Effector CD8-positive, alpha-beta T cell (primary cell): ENCODE measurements around the gene PLXNC1.

ENCODE experiments used
- DNase-seq: peaks from one replicate; lab custom pipeline; 2025; lab: John Stamatoyannopoulos, UW

The PLXNC1 gene

DNA sequence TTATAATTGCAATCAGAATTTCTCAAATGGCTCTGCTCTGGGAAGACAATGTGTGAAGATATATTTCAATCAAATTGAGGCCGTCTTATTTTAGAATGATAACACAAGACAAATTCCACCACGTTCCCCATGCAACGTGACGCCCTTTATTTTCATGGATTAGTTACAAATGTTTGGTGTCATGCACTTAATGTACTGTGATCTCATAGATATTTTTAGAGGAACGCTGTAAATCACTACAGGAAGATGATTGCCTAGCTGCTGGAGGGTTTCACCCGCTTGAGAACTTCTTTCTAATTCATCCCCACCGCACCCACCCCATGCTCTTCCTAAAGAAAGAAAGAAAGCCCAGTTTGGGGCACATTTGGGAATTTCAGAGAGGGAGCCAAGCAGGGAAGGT, 117.2 kb downstream of the PLXNC1 start:
- no peak for DNase-seq

DNA sequence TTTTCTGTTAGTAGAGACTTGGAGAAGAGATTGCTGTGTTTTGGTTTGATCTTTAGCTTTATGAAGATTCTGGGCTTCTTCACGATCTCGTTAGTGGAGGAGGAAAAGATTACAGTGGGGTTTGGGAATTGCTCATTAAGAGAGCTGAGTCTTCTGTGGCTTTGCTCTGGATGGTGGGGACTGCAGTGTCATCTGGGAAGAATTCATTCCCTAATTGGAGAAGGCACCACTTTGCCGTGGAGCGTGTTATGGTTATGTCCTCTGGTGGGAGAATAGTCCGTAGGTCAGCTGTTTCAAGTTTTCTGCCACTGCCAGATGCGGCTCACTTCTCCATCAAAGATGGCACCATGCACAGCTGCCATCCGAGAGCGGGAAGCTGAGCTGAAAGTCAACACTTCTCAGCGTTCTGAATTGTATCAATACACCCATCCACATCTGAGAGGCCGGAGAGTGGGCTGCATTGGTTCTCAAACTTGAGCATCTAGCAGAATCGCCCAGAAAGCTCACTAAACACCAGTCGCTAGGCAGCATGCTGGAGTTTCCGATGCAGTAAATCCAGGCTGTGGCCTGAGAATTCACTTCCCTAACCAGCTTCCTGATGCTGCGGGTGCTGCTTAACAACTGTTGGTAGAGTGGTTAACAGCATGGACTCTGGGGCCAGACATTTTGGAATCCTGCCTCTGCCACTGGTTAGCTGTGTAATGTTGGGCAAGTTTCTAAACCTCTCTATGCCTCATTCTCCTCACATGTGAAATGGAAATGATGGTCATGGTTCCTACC, 117.8 kb downstream of the PLXNC1 start:
- DNase-seq = no peak

DNA sequence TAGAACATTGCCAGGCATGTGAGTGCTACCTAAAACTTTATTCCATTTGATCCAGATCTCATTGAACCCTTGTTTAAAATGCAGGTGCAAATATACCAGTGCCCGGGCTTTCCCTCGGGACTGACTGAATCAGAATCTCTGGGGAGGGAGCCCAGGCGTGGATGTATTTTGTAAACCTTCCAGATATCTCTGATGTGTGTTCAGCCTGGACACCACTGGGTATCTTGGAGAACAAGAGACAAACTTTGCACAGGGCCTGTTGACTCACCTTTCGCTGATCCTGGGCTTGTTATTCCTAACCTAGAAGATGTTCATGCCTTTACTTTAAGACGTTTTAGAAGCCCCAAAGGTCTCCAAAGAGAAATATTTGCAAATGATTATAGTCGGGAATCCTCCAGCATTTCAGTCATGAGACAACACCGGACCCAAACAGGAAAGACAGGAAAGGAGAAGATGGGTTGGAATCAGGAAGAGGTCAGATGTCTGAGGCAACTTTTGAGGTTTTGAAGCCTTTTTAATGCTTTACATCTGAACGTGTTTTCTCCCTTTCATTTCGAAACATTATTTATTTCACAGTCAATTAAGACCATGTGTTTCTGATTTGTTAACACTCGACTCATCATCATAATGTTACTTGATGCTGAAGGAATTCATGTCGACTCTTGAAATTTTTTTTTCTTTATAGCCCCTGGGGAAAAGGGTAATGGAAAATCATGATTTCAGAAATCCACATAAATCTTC, 118.6 kb downstream of the PLXNC1 start:
- DNase-seq = no peak

DNA sequence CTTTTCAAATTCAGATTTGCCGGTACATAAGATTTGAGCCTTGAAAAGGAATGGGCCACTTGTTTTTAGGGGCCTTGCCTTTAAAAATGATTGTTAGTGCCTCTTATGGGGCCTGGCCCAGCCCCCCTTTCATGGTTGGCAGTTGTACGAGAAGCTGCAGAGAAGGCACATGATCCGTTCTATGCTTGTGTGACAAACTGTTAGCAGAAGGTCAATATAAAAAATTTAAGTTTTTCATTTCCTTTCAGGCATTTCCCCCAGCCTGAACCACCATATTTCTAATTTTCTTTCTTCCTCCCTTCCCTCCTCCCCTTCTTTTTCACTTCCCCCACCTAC, 119.1 kb downstream of the PLXNC1 start:
- DNase-seq = no peak

DNA sequence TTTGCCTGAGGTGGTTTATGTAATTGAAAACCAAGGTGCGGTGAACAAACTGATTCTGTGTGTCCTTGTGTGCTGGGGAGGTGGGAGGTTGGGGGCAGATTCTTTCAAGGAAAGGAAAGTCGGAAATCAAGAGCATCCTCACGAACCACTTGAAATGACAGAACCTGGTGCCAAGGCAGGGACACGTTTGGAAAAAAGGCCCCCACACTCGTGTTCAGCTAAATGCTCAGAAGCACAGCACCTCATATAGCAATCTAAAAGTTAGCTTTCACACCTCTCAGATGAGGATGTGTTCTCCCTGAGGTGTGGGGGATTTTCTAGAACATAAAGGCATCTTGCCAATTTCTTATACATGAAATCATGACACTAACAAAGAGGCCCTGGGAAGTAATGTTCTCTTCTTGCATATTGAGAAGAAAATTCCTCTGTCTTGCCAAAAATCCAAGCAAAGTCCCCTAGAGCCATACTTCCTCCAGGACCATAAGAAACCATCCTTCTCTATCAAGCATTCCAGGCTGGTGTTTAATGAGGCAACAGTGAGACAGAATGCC, 119.6 kb downstream of the PLXNC1 start:
- DNase-seq = no peak

DNA sequence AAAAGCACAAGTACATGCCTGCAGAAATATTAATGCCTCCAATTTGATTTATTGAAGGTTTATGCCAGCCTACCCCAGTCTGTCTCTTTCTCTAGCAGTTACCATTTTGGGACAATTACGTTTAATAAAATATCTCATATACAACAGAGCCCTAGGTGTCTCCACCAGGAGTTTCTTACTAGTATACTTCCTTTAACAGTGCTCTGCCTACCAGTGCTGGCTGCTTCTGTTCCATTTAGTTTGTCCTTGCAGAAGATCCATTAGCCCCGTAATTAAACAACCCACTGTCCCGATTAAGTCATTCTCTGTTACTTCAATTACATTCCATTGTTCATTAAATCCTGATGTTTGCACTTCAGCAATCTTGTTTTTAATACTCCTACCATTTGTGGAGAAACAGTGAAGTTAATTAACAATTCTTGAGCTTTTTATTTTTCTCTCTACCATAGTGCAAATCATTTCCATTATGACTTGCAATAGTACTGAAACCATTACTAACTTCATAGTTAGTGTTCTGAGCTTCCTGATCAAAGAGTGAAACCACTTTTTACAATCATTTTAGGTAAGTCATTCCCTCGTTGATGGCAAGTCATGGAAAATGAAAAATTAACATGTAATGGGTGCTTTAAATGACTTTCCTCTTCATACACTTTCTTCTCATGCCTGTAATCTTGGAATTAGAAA, 121.1 kb downstream of the PLXNC1 start:
- no peak for DNase-seq

DNA sequence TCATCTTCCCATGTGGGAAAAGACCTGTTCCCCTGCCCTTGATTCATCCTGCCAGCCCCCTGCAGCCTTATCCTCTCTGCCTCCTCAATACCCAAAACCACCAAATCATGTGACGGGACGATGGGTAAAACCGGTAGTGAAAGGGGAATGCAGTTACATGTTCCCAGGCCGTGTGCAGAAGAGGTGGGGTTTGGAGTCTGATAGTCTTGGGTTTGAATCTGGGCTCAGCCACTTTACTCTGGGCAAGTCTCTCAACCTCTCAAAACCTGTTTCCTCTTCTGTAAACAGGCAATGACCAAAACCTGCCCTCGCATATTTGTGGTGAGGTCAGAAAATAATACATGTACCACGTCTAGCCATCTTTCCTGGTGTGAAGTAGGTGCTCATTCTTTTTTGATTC, 123.0 kb downstream of the PLXNC1 start:
- no peak for DNase-seq

DNA sequence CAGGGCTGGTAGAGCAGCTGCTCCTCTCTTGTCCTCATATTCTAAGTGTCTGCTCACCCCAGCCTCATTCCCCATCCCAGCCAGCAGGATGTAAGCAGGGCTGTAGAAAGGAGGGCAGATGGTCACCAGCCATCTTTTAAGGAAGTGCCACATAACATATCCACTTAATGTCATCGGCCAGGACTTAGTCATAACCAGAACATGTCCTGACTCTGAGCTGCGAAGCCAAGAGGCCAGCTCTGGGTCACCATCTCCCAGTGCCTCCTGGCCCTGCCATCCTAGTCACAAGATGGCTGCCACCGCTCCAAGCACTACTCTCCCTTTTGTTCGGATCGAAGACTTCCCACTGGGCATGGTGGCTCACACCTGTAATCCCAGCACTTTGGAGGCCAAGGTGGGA, 123.9 kb downstream of the PLXNC1 start:
- DNase-seq = no peak

DNA sequence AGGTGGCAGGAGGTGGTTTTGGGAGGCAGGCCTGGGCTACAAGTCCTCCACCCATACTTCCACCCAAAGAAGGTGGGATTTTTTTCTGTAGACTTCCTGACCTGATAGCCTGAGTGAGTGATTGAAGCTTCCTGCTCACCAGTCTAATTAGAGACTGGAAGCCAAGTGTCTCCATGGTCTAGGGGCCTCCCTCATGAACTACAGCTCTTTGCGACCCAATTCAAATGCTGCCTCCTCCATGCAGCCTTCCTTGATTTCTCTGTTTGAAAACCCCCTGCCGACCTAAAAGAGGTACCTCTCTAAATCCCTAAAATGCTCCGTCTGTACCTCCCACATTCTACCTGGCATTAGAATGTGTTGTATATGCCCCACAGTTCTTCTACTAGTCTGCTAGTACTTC, 124.9 kb downstream of the PLXNC1 start:
- DNase-seq = no peak

DNA sequence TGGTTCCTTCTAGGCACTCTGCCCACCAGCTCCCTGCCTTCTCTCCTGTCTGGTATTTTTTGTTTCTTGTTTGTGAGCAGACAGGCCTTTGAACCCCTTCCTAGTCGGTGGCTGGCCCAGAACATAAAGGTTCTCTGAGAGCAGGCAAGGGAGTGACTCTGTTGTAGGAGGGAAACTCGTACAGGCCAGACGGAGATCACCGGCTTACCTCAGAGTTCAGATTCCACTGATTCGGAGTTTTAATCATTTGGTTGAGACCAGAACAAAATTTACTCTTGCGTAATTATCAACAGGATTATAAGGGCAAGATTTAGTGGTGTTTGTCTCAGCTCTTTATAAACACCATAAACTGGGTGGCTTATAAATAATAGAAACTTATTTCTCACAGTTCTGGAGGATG, 128.3 kb downstream of the PLXNC1 start:
- DNase-seq = no peak

DNA sequence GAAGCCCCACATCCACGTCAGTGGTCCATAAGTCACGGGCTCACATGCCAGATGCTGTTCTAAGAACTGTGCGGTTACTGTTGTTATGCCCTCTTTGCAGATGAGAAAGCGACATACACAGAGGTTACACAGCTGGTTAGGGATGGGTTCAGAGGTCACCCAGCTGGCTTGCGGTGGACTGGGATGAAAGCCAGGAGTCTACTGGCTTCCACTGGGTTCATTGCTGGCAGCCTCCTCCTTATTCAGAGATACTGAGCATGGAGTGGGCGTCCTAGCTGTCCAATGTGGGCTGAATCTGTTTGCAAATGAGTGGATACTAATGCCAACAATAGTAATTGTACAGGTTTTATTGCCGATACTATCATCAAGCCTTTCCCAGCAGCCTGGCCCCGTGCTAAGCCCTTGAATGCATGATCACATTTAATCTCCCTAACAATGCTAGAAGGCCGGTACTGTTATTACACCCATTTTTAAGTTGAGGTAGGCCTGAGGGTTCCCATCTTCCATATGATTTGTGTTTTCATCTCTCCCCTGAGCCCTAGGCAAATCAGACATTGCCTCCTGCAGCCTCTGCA, 129.1 kb downstream of the PLXNC1 start:
- DNase-seq = no peak

DNA sequence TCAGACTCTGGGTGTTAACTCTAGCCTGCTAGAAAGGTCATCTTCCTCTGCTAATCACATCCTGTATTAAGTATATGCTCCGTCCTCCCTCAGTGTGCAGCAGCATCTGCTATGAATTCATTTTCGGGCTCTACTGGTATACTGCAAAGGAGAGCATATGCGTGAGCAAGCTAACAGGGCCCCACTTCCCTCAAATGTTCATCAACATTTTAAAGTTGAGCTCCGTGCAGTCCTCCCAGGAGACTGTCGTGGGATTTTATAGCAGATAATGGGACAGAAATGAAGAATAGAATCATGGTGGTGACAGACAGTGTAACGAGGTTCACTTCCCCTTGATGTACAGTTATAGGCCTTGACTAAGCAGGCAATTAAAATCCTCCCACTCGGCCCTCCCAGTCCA, 131.7 kb downstream of the PLXNC1 start:
- DNase-seq = no peak

DNA sequence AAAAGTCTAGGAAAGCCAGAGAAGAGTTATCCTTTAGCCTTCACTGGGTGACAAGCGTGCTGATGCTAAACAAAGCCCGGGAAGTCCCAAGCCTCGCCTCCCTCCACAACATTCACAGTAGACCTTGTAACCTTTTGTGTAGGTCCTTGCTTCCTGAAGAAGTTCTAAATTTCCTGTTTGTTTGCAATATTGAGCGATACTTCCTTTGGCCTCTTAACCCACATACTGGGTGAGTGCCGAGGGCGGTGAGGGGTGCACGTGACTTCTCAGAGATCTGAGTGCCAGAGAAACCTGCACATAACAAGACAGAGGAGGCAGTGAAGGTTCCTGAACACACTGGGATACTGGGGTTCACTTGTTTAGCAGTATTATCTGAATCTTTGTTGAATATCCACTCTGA, 134.3 kb downstream of the PLXNC1 start:
- no peak for DNase-seq

DNA sequence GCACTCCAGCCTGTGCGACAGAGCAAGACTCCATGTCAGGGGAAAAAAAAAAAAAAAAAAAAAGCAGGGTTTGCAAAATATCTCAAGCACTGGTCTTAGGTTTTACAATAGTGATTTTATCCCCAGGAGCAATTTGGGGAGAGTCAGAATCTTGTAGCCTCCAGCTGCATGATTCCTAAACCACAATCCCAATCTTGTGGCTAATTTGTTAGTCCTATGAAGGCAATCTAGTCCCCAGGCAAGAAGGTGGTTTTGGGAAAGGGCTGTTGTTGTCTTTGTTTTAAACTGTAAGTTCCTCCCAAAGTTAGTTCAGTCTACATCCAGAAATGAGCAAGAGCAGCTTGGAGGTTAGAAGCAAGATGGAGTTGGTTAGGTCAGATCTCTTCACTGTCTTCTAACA, 135.7 kb downstream of the PLXNC1 start:
- DNase-seq = no peak

DNA sequence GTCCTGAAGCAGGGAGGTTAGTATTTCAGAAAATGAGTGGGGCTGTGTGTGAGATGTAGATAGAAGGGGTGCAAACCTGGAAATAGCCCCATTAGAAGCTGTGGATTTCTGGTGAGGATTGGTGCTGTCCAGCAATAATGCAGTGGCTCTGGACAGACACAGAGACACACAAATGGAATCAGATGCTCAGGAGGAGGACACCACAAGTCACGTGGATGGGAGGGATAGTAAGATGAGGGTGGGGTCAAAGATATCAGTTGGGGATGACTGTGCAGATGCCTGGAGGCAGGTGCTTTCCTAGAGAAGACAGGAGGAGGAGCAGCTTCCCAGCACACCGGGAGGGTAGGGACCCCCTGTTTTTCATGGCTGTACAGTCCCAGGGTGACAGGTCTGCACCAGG, 136.5 kb downstream of the PLXNC1 start:
- DNase-seq = no peak

DNA sequence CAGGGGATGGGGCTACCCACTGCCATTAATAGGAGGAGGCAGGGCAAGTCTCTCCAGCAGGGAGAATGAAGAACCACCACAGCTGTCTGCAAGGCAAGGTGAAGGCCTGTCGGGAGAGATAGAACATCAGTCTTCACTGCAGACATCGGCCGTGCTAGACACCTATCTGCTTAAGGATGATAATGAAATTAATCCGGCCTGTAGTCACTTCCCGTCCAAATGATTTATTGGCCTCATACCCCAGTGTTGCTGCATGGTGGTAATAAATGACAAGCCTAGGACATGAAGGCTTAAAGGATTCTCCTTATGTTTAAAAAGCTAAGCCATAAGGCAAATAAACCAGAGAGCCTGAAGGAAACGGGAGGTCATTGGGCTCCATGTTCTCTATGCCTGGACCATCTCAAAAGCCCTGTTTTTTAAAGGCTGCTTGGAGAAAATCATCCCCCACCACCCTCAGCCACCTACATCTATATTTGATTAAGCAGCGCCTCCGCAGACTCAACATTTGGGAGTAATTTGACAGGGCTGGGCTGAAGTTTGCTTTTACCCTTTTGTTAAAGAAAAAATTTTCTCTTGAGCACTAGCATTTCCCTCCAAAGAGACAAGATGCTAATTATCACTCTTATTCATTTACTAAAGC, 137.7 kb downstream of the PLXNC1 start:
- DNase-seq = no peak

DNA sequence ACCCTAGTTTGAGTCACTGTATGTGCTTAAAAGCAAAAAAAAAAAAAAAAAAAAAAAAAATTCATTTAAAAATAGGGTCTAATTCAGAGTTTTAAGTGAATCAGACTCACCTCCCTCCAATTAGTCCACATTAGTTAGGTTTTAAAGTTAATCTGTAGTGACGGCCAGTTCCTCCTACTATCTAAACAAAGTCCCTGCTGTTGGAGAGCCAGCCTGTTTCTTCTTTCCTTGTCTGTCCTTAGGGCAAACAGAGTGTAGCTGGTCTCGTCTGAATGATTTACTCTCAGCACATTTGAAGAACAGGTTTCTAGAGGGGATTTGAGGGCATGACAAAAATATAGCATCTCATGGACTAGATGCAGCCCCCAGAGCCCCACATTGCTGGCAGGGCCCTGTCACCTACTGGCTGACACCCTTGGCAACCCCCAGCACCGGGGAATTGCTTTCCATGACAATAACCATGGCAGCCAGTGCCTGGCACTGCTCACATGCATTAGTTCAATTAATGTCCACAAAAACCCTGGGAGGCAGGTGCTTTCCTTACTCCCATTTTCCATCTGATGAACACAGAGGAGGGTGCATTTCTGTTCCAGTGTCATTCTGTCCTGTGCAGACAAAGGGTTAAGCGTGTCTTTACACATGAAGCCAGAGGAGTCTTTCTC, 138.3 kb downstream of the PLXNC1 start:
- no peak for DNase-seq

DNA sequence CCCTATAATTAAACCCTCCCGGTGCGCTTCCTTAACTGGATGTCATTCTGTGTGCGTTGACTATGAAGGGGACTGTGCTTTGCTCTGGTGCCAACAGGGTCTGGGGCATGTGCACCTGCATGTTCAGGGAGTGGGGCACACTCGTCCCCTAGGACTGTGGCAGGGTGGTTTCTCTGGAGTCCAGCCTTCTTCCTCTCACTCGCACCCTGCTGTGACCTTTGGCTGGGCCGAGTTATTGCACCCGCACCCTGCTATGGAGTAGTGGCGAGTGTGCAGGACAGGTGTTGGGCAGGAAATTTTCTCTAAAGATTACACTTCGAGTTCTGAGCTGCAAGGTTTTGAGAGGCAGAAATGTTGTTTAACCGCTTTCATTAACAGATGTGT, 138.9 kb downstream of the PLXNC1 start:
- no peak for DNase-seq

DNA sequence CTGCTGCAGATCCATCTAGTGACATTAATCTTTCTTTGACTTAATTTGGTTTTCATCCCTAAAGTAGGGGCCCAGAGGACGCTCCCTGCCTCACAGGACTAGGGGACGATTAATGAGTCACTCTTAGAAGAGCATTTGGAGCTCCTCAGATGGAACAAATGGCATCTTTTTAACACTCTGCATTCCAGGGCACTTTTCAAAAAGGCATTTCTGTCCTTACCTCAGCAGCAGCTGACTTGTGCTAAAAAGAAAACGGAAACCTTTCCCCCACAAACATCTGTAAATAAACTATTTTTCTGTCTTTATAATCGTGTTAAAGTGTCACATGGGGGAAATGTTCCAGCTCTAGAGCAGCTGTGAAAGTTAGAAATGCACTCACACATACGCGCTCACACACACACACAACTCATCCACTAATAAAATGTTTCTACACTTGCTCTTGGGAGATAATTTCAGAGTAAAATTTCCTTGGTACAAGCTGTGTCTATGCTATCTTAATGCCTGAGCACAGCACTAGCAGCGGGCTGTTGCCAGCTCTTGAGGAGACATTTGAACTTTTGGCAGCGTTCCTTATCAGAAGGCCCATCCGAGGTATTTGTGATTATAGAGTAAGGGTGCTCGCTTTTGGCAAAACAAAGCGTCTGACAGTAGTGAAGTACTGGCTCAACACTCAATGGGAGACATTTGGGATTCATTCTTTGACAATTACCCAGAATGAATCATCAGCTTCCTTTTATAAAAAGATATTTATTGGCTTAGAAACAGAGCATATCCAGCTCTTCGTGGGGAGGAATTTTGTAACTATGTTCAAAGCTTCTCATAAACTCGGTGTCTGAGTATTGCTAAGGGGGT, 141.3 kb downstream of the PLXNC1 start:
- DNase-seq = no peak

DNA sequence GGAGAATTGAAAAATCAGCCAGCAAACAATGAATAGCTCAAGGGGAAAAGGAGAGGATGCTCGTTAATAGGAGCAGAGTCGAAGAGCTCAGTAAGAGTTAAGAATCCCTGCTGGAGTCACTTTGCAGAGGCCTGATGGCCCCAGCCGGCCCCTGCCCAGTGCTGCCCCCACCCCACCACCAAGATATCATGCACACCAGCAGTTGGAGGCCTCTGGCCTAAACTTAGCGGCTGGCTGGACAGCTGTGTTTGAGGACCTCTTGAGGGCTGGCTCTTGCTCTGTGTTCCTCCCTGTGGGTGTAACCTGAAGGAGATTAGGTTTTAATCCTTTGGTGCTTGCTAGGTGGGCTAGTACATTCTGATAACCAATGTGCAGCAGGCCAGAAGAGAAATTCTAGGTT, 142.0 kb downstream of the PLXNC1 start:
- DNase-seq = no peak
